Fibroblast of mammary gland (primary cell): Measurements from ENCODE around the gene NDUFB2.

Experiments
- DNase-seq: peaks from one replicate; pipeline ENCODE4 v3.0.0-alpha.2; 2010; ENCODE audit warnings: low read depth
- H3K4me3 ChIP-seq: 2 replicates; pipeline ENCODE4 v1.5.1; 2011; ENCODE audit warnings: low read depth, mild to moderate bottlenecking, low read length, moderate library complexity; ENCODE audit not compliant: control insufficient read depth
- CTCF ChIP-seq: conservative IDR thresholded peaks from 2 replicates; pipeline ENCODE4 v1.5.1; 2011; ENCODE audit warnings: low read depth, low read length, inconsistent platforms; ENCODE audit not compliant: control insufficient read depth, insufficient read depth

Gene NDUFB2

DNA sequence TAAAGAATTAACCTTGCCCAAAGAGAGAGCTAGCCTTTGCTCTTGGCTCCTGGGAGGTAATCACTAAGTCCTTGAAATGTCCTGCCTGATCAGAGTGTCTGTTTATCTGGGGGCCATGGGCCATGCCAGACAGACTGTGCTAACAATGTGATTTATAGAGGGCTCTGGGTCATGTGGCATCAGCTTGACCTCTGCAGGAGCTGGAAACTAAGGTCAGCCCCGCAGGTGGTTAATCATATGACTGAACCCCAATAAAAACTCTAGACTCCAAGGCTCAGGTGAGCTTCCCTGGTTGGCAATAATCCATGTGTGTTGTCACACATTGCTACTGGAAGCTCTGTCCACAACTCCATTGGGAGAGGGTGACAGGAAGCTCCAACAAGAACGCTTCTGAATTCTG, 47.5 kb downstream of the NDUFB2 start:
- no peak for TF ChIP-seq CTCF

DNA sequence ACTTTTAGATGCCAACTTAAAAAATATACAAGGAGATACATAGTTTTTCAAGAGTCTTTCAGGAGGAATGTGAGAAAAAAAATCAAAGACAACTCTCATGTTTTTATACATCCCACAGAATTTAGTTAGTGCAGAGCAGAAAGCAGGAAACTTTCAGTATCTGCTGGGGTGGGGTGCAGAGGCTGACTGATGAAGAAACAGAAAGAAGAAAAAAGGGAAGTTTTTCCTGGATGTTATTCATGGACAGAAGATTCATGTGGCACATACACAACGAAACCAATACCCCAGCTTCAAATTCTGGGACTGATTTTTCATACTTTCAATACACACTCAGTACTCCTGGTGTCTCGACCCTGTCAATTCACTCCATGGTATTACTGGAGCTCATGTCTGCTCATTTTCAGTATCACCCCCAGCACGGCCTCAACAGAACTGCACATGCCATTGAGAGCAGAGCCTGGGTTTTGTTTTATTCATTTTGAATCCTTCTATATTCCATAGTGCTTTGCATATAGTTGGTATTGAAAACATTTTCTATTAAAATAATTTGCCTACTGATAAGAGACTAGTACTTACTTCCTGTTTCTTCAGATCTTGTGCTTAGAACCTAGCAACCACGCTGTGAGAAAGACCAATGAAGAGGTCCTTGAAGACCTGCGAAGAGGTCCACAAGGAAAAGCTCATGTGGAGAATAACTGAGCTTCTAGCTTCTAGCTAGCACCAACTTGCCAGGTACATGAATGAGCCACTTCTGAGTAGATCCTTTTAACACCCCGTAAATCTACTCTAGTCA, 49.0 kb downstream of the NDUFB2 start:
- H3K4me3 ChIP-seq: no peak overlapping the region
- DNase-seq: no peak
- no peak for TF ChIP-seq CTCF

More for the DNA sequence above, 47.5 kb downstream of the NDUFB2 start:
- H3K4me3 ChIP-seq: no peak overlapping the region
- DNase-seq: no peak

GRCh38 chr7:140746751-140747150, 50.2 kb downstream of the NDUFB2 start:
- DNase-seq: no peak
- TF ChIP-seq CTCF: no peak
- no peak overlapping the region for H3K4me3 ChIP-seq

DNA sequence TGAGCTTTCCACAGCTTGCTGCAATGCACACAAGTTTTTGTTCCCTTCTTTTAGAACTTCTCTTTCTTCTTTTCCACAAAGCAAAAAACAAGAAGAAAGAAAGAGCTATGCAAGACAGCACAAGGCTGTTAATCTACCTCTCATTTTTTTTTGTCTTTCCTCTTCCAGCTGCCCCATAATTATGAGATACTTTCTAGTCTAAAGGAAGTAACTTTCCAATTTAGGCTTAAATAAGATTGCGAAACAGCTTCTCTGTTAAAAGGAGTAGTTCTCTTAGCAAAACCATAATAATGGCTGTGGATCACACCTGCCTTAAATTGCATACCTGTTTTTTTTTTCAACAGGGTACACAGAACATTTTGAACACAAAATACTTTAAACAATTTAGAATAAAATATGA, 56.0 kb downstream of the NDUFB2 start:
- no peak overlapping the region for H3K4me3 ChIP-seq
- DNase-seq: no peak
- TF ChIP-seq CTCF: no peak

- H3K4me3 ChIP-seq: no peak overlapping the region
- no peak for TF ChIP-seq CTCF
- no peak for DNase-seq
Observed at GRCh38 chr7:140754506-140754905, 58.0 kb downstream of the NDUFB2 start.
